GM12878 (cell line): ENCODE data around the gene PPP1R11. TPM values are rescaled to one million over a fixed set of nuclear protein-coding genes. Genes with fewer than 3 reads are reported as not detected.

Experiments used
- ATAC-seq: fragments of 200-7000 bp; cut with Tn5 transposase; 3 replicates; pipeline ENCODE4 v1.9.1; 2020; ENCODE audit warnings: mild to moderate bottlenecking, moderate library complexity
- BruUV-seq: library from RNA; stranded (reverse); fragments of 400-500 nt; replicated peaks from 2 replicates; lab custom pipeline; 2021; lab: Mats Ljungman, UMichigan
- CTCF ChIA-PET: fragments of 300-600 bp; sonication (Branson Sonifier 250); formaldehyde crosslinking; extraction: SDS; loops from one replicate; lab custom pipeline; 2021; ENCODE audit warnings: inconsistent platforms; lab: Yijun Ruan, JAX
- POLR2A ChIA-PET: fragments of 350-600 bp; formaldehyde crosslinking; extraction: SDS; loops from one replicate; lab custom pipeline; 2021; ENCODE audit warnings: inconsistent platforms; lab: Charles Lee
- RAD21 ChIA-PET: fragments of 300-600 bp; sonication (Branson Sonifier 250); formaldehyde crosslinking; loops from one replicate; lab custom pipeline; 2023; ENCODE audit warnings: antibody characterized with exemption; ENCODE audit not compliant: unreplicated experiment; lab: Charles Lee
- SMC1A ChIA-PET: fragments of 300-600 bp; sonication (Branson Sonifier 250); formaldehyde crosslinking; loops from one replicate; lab custom pipeline; 2023; ENCODE audit not compliant: unreplicated experiment, uncharacterized antibody; lab: Charles Lee
- DNase-seq: peaks from one replicate; pipeline ENCODE4 v3.0.0-alpha.2; 2011; ENCODE audit warnings: low read depth, low spot score
- FAIRE-seq: peaks from 3 replicates; lab custom pipeline; 2011; peaks lifted over from hg19 to GRCh38; lab: Jason Lieb, UNC
- H2AFZ ChIP-seq: 2 replicates; pipeline ENCODE4 v1.6.0; 2011; ENCODE audit warnings: low read depth, low read length, control low read depth; ENCODE audit not compliant: control insufficient read depth
- H3K27ac ChIP-seq: 2 replicates; pipeline ENCODE4 v1.5.1; 2011; ENCODE audit warnings: control low read depth; ENCODE audit not compliant: control insufficient read depth, insufficient read depth
- H3K27me3 ChIP-seq, 2 experiments: replicated peaks in 1 of 2; 2 replicates each; pipeline versions ENCODE4 v1.6.0 to v1.6.1; 2011; ENCODE audit warnings: low read length in 1 of 2; ENCODE audit not compliant: control insufficient read depth in 2 of 2, insufficient read depth in 2 of 2
- H3K36me3 ChIP-seq, 2 experiments: 2 replicates each; pipeline ENCODE4 v1.5.1; 2011; ENCODE audit warnings: low read length in 1 of 2; ENCODE audit not compliant: control insufficient read depth in 2 of 2, insufficient read depth in 2 of 2
- H3K4me1 ChIP-seq: 2 replicates; pipeline ENCODE4 v1.6.1; 2011; ENCODE audit warnings: mild to moderate bottlenecking, low read length, moderate library complexity, mixed read lengths; ENCODE audit not compliant: control insufficient read depth, insufficient read depth
- H3K4me2 ChIP-seq: 2 replicates; pipeline ENCODE4 v1.6.0; 2011; ENCODE audit warnings: control low read depth; ENCODE audit not compliant: control insufficient read depth, insufficient read depth
- H3K4me3 ChIP-seq: fragments of 200-600 bp; sonication (generic); 2 replicates; pipeline ENCODE4 v1.5.1; 2016
- H3K79me2 ChIP-seq: 2 replicates; pipeline ENCODE4 v1.6.0; 2011; ENCODE audit warnings: low read length; ENCODE audit not compliant: control insufficient read depth, insufficient read depth
- H3K9ac ChIP-seq: 2 replicates; pipeline ENCODE4 v1.8.0; 2011; ENCODE audit warnings: low read length, control low read depth, mixed read lengths; ENCODE audit not compliant: control insufficient read depth, insufficient read depth
- H3K9me3 ChIP-seq: replicated peaks from 3 replicates; pipeline ENCODE4 v1.5.1; 2011; ENCODE audit warnings: mild to moderate bottlenecking, low read length; ENCODE audit not compliant: control insufficient read depth, insufficient read depth
- H4K20me1 ChIP-seq: 2 replicates; pipeline ENCODE4 v1.6.0; 2011; ENCODE audit not compliant: control insufficient read depth, insufficient read depth
- CTCF ChIP-seq, 3 experiments: IDR thresholded peaks in 2 of 3; conservative IDR thresholded peaks in 1 of 3; 2 replicates each; pipeline ENCODE4 v1.5.1; 2011; ENCODE audit warnings: low read depth in 3 of 3, low read length in 3 of 3, mild to moderate bottlenecking in 3 of 3, control low read depth in 2 of 3, moderate library complexity in 2 of 3, inconsistent platforms in 1 of 3, mixed read lengths in 1 of 3; ENCODE audit not compliant: control insufficient read depth in 2 of 3, insufficient read depth in 1 of 3; ENCODE audit errors: extremely low read depth in 1 of 3
- DPF2 ChIP-seq: fragments of 450-650 bp; IDR thresholded peaks from 2 replicates; pipeline ENCODE4 v1.6.1; 2017; ENCODE audit warnings: mild to moderate bottlenecking
- EGR1 ChIP-seq, 2 experiments: IDR thresholded peaks; 1 replicate in 1 of 2; 2 replicates in 1 of 2; pipeline ENCODE4 v1.6.1; 2011 to 2012; ENCODE audit warnings: low read depth in 2 of 2, low read length in 2 of 2, borderline replicate concordance in 1 of 2, mild to moderate bottlenecking in 1 of 2, moderate library complexity in 1 of 2
- EZH2 ChIP-seq: IDR thresholded peaks from 2 replicates; pipeline ENCODE4 v1.6.1; 2012; ENCODE audit warnings: low read depth, mild to moderate bottlenecking, control low read depth, inconsistent platforms, low read length, borderline replicate concordance; ENCODE audit not compliant: control insufficient read depth
- HDAC2 ChIP-seq: fragments of 200-600 bp; sonication (generic); IDR thresholded peaks from 2 replicates; pipeline ENCODE4 v1.6.1; 2017
- HSF1 ChIP-seq: fragments of 150-350 bp; IDR thresholded peaks from 2 replicates; pipeline ENCODE4 v1.6.1; 2014; ENCODE audit warnings: mild to moderate bottlenecking, low read depth, low read length
- KLF5 ChIP-seq: fragments of 450-650 bp; IDR thresholded peaks from 2 replicates; pipeline ENCODE4 v1.6.1; 2014; ENCODE audit warnings: mild to moderate bottlenecking; ENCODE audit not compliant: partially characterized antibody
- MEF2B ChIP-seq: fragments of 450-650 bp; IDR thresholded peaks from 2 replicates; pipeline ENCODE4 v1.6.1; 2018; ENCODE audit warnings: mild to moderate bottlenecking, moderate library complexity; ENCODE audit not compliant: partially characterized antibody, poor library complexity, severe bottlenecking
- PML ChIP-seq: IDR thresholded peaks from 2 replicates; pipeline ENCODE4 v1.6.1; 2012; ENCODE audit warnings: low read length, inconsistent platforms
- SMAD1 ChIP-seq: fragments of 450-650 bp; IDR thresholded peaks from 2 replicates; pipeline ENCODE4 v1.6.1; 2018; ENCODE audit warnings: mild to moderate bottlenecking, low read depth; ENCODE audit not compliant: partially characterized antibody
- SMC3 ChIP-seq: IDR thresholded peaks from 2 replicates; pipeline ENCODE4 v1.6.1; 2011; ENCODE audit warnings: low read length, improper control_type of control experiment, borderline replicate concordance
- ZBTB11 ChIP-seq: fragments of 450-650 bp; formaldehyde crosslinking; IDR thresholded peaks from 2 replicates; pipeline ENCODE4 v1.5.0; 2022; ENCODE audit warnings: mild to moderate bottlenecking, missing genetic modification characterization
- WGBS: methylation state at CpG from one replicate; pipeline ENCODE4 v1.1.6; 2016; ENCODE audit warnings: low lambda C conversion rate; ENCODE audit not compliant: insufficient replicate concordance, insufficient coverage; ENCODE audit errors: missing lambda C conversion rate; 5-methylcytosine and 5-hydroxymethylcytosine counted together
- in situ Hi-C: fragments of 300-500 bp; cut with MboI; formaldehyde crosslinking; loops from 9 replicates; pipeline ENCODE4 v1.14.3; 2018; ENCODE audit warnings: mixed read lengths
- intact Hi-C: fragments of 100-400 bp; cut with micrococcal nuclease; formaldehyde crosslinking; loops from one replicate; pipeline ENCODE4 v1.14.2; 2022; ENCODE audit not compliant: unreplicated experiment
- polyA plus RNA-seq, 11 experiments: library from polyadenylated mRNA; depleted of rRNA in 4 of 11; unstranded in 6 of 11; stranded (reverse) in 5 of 11; fragments of >200 nt; fragmentation: Nextera tagmentation in 4 of 11; fragmentation: Illumina TruSeq in 1 of 11; extraction: Ambion mirVana in 4 of 11; extraction: Trizol in 1 of 11; gene quantifications; 1 replicate in 1 of 11; 2 replicates in 10 of 11; pipeline versions ENCODE4 v1.2.1 to v1.2.3, GENCODE V29; 2011 to 2016; ENCODE audit warnings: inconsistent platforms in 2 of 11, missing spikeins in 2 of 11, low read depth in 1 of 11
- total RNA-seq, 4 experiments: library from RNA; depleted of rRNA in 3 of 4; stranded (reverse); fragments of >200 nt in 3 of 4; fragmentation: Illumina TruSeq in 1 of 4; extraction: Trizol in 1 of 4; gene quantifications; 2 replicates each; pipeline versions ENCODE4 v1.2.1 to v1.2.3, GENCODE V29; 2013 to 2021

PPP1R11 gene
- total and polyA plus RNA-seq, 10 of the 15 experiments (the other 5 are each of a cell fraction or from before 2014, with no cell fraction given) = 12.6 to 56.1 (median 33.5) TPM

DNA sequence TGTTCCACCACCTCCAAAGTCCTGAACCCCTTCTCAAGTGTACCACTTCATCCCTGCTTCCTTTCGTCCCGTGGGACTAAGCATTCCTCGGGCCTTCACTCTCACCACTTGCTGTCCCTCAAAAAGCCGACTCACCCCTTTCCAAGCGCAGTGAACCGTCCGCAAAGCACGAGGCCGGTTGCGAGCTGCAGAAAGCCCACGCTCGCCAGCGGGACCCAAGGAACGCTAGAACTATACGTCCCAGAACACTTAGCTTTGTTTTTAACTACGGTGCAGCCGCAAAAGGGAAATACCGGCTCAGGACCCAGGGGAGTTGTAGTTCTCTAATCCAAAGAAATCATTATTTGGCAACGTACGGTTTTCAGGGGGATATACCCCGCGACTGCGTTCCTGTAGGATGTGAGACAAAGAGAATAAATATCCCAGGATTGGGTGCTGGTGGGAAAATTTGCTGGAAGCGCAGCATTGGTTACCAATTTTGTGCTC lies 6.3 kb upstream of the PPP1R11 start (continued):
- no peak for TF ChIP-seq EGR1 (IDR thresholded peaks at IDR 0.05; ENCODE audit: borderline replicate concordance in 1 of 2, low read depth in 2 of 2, low read length in 2 of 2)
- TF ChIP-seq KLF5 = peak; percentile 6
- TF ChIP-seq SMC3 = no peak
- TF ChIP-seq SMAD1 = no peak
- 0 out of 2 replicates have a peak, but pooled peaks have one; percentile 84 for TF ChIP-seq HDAC2
- TF ChIP-seq MEF2B = peak; percentile 71

DNA sequence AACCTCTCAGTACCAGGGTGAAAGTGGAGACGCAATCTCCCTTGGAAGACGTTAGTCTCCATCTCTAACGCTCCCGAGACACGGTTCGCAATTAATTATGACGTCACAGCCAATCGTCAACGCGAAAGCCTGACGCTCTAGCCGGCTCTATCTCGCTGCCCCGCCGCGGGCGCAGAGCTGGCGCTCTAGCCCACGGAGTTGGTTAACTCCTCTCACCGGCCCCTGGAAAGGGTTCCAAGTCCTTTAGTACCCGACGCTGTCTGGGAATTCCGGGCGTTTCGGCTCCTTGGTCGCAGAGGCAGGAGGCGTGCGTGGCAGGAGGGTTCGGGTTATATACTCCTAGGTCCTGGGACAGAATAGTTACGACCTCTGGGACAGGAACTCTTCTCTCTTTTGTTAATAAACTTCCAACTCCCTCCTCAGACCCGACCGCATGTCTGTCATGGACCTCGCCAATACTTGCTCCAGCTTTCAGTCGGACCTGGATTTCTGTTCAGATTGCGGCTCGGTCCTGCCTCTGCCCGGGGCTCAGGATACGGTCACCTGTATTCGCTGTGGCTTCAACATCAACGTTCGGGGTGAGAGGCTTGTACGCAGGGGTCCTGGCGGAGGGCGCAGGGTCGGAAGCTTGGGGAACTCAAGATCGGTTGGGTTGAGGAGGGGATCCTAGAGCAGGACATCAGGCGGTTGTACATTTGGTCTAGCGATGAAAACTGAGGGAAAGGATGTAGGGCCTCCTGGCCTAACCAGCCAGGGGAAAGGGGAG lies 5.7 kb upstream of the PPP1R11 start, which contains the start of gene POLR1H:
POLR1H (plus strand) TSS at position 174 of the 766 bp plus-strand sequence; CDS start at position 434, 260 bp downstream.
- under 1% methylated on average over 48 of the region's 48 CpGs for WGBS
- H3K4me1 ChIP-seq = peaks cover 5% of the 10 kb centered on the region; the same call in 1 of the 2 replicates
- peak within 1 kb of the TSS; percentile 99 for H3K4me3 ChIP-seq
- in situ Hi-C loops (no loop called here), intact Hi-C loops (no loop called here)
- H3K36me3 ChIP-seq = no peaks in the 10 kb centered on the region
- FAIRE-seq (peak; percentile 98), ATAC-seq (peak; percentile 96), DNase-seq (peak; percentile 64)
- RAD21 ChIA-PET = interaction anchor here (1.4 to 1.9 kb wide), 3 partner anchors 16 to 69 kb away, joined by 4 to 8 read pairs (median 5); no protein-coding TSS in a partner anchor
- BruUV-seq = no TSS peak
- CTCF ChIA-PET = interaction anchor here (0.7 to 2.3 kb wide), 11 partner anchors 9 to 411 kb away, joined by 3 to 9 read pairs (median 5); no protein-coding TSS in a partner anchor
- H3K9ac ChIP-seq = peak within 1 kb of the TSS; percentile 85
- H3K27ac ChIP-seq = peak within 1 kb of the TSS; percentile 84
- POLR2A ChIA-PET = interaction anchor here (0.7 to 2.4 kb wide), 8 partner anchors 9 to 147 kb away, joined by 3 to 8 read pairs (median 4); no protein-coding TSS in a partner anchor
- H3K27me3 ChIP-seq = no peaks in the 10 kb centered on the region
- SMC1A ChIA-PET = interaction anchor here (0.6 to 2.3 kb wide), 8 partner anchors 16 to 921 kb away, joined by 3 to 11 read pairs (median 4); no protein-coding TSS in a partner anchor
- H4K20me1 ChIP-seq = no peaks in the 10 kb centered on the region
- H3K79me2 ChIP-seq = peaks cover 30% of the 10 kb centered on the region
- H3K9me3 ChIP-seq = no peaks in the 10 kb centered on the region
- peak within 1 kb of the TSS; percentile 96 for H2AFZ ChIP-seq
- H3K4me2 ChIP-seq = peak within 1 kb of the TSS; percentile 87
- TF ChIP-seq HSF1 (no peak), CTCF (IDR thresholded peaks at IDR 0.05 in 2 of 3, conservative IDR thresholded peaks at IDR 0.05 in 1 of 3; ENCODE audit: control insufficient read depth in 2 of 3, extremely low read depth in 1 of 3, insufficient read depth in 1 of 3, low read depth in 3 of 3, low read length in 3 of 3) (no peak), ZBTB11 (no peak), DPF2 (peak; percentile 67; the same call in 1 of the 2 replicates), EZH2 (no peak), PML (peak; percentile 96)
